ENCODE results near the gene ADAMTS2.

DNA sequence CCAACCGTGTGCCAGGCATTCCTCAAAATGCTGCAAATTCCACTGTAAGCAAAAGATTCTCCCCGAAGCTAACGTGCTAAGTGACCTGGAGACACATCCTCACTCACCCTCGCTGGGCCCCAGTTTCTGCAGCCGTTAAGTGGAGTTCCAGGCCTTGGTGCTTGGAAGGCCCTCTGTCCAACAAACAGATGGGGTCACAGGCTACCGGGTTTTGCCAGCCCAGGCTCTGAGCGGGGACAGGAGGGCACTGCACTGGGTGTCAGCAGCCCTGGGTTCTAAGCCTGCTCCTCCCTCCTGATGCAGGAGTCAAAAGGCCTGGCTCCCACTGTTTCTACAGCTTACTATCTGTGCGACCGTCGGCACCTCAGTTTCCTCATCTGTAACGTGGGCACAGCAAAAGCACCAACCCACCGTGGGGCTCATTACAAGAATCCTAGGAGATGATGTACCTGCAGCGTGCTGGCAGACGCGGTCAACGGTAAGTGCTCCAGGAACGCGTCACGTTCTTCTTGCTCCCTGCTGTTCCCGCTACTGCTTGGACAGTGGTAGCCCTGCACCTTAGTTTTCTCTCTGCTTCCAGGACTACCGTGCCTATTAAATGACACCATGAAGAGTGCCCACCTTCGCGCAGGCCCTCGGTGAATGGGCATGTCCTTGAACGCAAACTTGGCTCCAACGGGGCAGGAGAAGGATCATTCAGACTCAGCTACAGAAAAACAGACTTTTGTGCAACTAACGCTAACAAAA, 84.8 kb downstream of the ADAMTS2 start:
- TF ChIP-seq, protein P1, sequence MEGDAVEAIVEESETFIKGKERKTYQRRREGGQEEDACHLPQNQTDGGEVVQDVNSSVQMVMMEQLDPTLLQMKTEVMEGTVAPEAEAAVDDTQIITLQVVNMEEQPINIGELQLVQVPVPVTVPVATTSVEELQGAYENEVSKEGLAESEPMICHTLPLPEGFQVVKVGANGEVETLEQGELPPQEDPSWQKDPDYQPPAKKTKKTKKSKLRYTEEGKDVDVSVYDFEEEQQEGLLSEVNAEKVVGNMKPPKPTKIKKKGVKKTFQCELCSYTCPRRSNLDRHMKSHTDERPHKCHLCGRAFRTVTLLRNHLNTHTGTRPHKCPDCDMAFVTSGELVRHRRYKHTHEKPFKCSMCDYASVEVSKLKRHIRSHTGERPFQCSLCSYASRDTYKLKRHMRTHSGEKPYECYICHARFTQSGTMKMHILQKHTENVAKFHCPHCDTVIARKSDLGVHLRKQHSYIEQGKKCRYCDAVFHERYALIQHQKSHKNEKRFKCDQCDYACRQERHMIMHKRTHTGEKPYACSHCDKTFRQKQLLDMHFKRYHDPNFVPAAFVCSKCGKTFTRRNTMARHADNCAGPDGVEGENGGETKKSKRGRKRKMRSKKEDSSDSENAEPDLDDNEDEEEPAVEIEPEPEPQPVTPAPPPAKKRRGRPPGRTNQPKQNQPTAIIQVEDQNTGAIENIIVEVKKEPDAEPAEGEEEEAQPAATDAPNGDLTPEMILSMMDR (IDR thresholded peaks at IDR 0.05; ENCODE audit: insufficient read depth, low read length, poor library complexity, severe bottlenecking) = no peak
- no peak for TF ChIP-seq EZH2phosphoT487 (conservative IDR thresholded peaks at IDR 0.05; ENCODE audit: low read length)
